ENCODE data around the gene ADD3. TPM values are rescaled to one million over a fixed set of nuclear protein-coding genes. Genes with fewer than 3 reads are reported as not detected.
"Not testable (repeated sequence)": the region's sequence is repeated elsewhere in the genome, so short reads cannot be mapped to it uniquely, and the experiment has no call there.

The ADD3 gene
- total RNA-seq, 1 donor from 2014 or later: 115 TPM

DNA sequence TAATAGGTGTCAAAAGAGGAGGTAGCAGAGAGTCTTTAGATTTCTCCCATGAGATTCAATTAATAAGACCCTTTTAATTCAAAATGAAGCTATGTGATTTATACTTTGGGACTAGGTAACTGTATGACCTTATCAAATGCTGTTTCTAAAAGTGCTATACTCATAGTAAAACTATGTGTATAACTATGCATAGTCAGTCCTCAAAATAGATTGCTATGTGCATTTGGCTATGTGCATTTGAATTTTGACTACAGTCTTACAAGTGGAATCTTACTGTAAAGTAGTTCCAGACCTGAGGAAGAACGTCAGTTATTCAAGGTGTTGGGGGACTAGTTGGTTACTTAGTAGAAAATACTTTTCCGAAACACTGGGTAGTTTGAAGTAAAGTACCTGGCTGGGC is 36.9 kb downstream of the ADD3 start:
- intact Hi-C loops (cut with DNase I): no loop called here
- no peak for ATAC-seq (ENCODE audit: poor library complexity)
- DNase-seq: no peak

DNA sequence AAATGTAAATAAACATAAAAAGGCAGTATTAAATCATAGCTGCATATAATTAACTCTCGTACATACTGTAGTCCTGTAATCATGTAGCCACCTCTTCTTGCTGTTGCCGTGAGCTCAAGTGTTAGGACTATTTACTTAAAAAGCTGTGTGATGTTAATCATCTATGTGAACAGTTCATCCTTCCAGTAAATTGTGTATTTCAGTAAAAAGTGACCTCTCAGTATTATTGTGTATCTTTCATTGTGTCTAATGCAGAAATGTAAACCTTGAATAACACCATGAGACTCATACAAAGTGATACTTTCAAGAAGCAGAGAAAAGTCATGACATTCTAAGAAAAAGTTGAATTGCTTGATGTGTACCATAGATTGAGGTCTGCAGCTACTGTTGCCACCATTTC is 38.0 kb downstream of the ADD3 start:
- no peak for ATAC-seq (ENCODE audit: poor library complexity)
- intact Hi-C loops (cut with DNase I): no loop called here
- no peak for DNase-seq

DNA sequence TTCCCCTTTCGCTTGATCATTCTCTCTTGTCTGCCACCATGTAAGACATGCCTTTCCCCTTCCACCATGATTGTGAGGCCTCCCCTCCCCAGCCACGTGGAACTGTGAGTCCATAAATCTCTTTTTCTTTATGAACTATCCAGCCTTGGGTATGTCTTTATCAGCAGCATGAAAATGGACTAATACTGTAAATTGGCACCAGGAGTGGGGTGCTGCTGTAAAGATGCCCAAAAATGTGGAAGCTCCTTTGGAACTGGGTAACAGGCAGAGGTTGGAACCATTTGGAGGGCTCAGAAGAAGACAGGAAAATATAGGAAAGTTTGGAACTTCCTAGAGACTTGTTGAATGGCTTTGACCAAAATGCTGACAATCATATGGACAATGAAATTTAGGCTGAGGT is 40.4 kb downstream of the ADD3 start:
- ATAC-seq (ENCODE audit: poor library complexity): not testable (repeated sequence)

DNA sequence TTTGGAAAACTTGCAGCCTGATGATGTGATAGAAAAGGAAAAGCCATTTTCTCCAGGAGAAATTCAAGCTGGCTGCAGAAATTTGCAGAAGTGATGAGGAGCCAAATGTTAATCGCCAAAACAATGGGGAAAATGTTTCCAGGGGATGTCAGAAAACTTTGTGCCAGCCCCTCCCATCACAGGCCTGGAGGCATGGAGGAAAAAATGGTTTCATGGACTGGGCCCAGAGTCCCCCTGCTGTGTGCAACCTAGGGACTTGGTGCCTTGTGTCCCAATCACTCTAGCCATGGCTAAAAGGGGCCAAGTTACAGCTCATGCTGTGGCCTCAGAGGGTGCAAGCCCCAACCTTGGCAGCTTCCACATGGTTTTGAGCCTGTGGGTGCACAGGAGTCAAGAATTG is 41.0 kb downstream of the ADD3 start:
- intact Hi-C loops (cut with DNase I): no loop called here
- ATAC-seq (ENCODE audit: poor library complexity) (no peak), DNase-seq (no peak)

More for the DNA sequence above, 40.4 kb downstream of the ADD3 start:
- intact Hi-C loops (cut with DNase I); DNase-seq: not testable (repeated sequence)

DNA sequence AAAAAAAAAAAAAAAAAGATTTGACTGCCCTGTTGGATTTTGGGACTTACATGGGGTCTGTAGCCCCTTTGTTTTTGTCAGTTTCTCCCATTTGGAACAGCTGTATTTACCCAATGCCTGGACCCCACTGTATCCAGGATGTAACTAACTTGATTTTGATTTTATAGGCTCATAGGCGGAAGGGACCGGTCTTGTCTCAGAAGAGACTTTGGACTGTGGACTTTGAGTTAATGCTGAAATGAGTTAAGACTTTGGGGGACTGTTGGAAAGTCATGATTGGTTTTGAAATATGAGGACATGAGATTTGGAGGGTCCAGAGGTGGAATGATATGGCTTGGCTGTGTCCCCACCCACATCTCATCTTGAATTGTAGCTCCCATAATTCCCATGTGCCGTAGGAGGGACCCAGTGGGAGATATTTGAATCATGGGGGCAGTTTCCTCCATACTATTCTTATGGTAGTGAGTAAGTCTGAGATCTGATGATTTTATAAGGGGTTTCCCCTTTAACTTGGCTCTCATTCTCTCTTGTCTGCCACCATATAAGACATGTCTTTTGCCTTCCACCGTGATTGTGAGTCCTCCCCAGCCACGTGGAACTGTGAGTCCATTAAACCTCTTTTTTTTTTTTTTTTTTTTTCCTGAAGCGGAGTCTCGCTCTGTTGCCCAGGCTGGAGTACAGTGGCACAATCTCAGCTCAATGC is 42.3 kb downstream of the ADD3 start:
- DNase-seq; ATAC-seq (ENCODE audit: poor library complexity); intact Hi-C loops (cut with DNase I): not testable (repeated sequence)

DNA sequence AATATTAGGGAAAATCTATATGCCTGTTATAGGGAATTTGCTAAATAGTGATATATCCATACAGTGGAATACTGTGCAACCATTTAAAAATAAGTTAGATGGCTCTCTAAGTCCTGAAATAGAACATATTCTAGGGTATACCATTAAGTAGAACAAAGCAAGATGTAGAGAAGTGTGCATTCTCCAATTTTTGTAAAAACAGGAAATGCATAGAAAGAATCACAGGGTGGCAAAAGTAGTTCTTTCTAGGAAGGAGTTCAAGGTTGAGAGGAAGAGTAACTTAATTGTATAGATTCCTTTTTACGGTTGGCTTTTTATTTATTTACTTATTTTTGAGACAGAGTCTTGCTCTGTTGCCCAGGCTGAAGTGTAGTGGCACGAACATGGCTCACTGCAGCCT is 43.7 kb downstream of the ADD3 start:
- DNase-seq: no peak
- ATAC-seq (ENCODE audit: poor library complexity): no peak
- intact Hi-C loops (cut with DNase I): no loop called here

DNA sequence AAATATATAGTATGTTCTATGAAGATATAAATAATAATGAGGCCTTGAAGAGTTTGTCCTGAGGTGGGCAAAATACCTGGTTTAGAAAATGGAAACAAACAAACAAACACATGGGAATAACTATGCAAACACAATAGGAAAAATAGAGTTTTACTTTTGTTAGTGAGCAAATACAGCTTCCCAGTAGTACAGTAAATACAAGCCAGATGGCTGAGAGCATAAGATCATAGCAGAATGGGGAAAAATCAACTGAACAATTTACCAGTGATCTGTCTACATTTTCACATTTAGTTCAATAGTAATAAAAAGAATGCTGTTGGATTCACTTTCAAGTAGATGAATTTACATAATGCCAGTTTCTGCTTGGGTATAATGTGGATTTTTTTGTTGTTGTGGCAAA is 45.1 kb downstream of the ADD3 start:
- no peak for DNase-seq
- intact Hi-C loops (cut with DNase I): no loop called here
- no peak for ATAC-seq (ENCODE audit: poor library complexity)

DNA sequence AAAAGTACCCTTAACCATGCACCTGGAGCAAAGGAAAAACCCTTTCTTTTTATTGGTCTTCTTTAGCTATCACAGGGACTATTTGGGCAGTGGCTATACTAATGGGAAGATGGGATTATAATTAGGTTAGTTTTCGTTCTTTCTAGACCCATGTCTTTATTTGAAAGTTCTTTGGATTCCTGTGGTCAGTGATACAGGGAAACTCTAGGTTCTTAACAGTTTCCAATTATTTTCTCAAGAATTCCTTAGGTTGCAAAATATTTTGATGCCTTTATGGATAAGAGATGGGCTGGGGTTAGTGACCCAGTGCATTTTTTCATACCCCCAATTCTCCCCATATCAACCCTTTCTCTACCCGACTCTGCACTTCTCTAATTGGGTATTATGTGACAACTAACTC is 49.0 kb downstream of the ADD3 start:
- DNase-seq (no peak), ATAC-seq (ENCODE audit: poor library complexity) (no peak)
- intact Hi-C loops (cut with DNase I): no loop called here

DNA sequence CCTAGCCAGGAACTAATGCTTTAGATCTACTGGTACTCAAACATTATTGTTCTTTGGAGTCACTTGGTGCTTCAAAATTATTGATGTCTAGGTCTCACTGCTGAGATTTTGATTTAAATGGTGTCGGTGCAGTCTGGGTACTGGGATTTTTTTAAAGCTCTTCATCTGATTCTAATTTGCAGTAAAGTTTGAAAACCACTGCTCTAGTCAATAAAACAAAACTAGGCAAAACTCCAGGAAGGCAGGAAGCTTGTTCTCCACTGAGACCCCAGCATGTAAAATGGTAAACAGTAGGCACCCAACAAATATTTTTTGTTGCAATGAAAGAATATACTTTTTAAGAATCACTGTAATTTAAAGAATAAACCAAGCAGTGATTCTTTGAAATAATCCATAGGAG is 49.7 kb downstream of the ADD3 start:
- DNase-seq (no peak), ATAC-seq (ENCODE audit: poor library complexity) (no peak)
- intact Hi-C loops (cut with DNase I): no loop called here

DNA sequence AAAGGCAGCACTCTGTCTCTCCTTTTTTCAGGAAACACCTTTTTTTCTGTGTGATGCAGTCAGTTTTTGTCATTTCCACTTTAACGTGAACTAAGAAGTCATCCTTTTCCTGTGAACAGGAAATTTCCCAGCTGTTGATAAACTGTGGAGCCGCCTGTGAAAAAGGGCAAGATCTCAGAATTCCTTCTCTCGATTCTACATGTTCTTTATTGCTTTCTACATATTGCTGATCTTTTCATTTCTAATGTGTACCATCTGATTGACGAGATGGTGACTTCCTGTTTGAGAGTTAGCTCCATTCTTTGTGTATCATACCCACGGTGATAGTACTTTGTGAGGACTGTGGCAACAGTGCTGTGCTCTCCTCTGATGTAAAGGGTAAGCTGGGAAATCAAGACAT is 50.4 kb downstream of the ADD3 start:
- DNase-seq: no peak
- no peak for ATAC-seq (ENCODE audit: poor library complexity)
- intact Hi-C loops (cut with DNase I): no loop called here

DNA sequence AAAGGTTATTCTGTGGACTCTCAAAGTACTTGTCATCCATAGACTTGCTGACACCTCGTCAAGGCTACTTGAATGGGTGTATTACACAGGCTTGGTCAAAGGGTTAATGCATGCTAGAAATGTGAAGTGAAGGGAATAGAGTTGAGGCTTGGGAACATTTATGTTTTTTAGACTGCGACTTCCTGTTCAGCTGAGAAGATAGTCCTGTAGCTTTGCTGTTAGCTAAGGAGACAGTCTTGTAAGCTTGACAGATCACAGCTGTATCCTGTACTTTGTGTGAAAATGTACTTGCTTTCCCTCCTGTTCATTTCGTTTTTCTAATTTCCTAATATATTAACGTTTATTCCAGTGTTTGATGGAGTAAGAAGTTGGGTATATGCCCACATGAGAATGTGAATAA is 52.1 kb downstream of the ADD3 start:
- no peak for DNase-seq
- intact Hi-C loops (cut with DNase I): loop anchor here (10.0 kb wide), 1 partner anchor 45 kb away; no protein-coding TSS in a partner anchor
- peak; percentile 59 for ATAC-seq (ENCODE audit: poor library complexity)

DNA sequence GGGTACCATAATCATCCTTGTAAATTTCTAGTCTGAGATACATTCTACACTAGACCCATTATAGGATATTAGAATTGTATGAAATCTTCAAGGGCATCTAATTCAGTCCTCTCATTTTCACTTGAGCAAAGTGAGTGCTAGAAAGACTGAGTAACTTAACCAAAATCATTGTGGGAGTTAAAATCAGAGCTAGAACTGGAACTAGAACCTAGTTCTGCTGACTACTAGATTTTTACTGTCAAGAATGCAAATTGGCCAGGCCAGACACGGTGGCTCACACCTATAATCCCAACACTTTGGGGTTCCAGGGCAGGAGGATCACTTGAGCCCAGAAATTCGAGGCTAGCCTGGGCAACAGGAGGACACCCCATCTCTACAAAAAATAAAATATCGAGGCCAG is 53.9 kb downstream of the ADD3 start:
- no peak for ATAC-seq (ENCODE audit: poor library complexity)
- no peak for DNase-seq
- intact Hi-C loops (cut with DNase I): loop anchor here (10.0 kb wide), 1 partner anchor 47 kb away; no protein-coding TSS in a partner anchor

DNA sequence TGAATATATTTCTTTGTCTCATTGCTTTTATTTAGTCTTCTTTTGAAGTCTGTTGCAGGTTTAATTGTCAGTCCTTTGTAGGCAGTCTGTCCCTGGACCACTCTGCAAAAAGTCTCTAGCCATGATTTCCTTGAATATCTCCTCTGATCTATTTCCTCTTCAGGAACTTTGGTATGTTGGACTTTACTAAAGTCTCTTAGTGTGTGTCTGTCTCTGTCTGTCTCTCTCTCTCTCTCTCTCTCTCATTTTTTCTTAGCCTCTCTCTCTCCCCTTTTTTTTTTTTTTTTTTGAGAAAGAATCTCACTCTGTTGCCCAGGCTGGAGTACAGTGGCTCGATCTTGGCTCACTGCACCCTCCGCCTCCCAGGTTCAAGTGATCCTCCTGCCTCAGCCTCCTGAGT is 57.5 kb downstream of the ADD3 start:
- DNase-seq (no peak), ATAC-seq (ENCODE audit: poor library complexity) (no peak)
- intact Hi-C loops (cut with DNase I): loop anchor here (10.0 kb wide), 1 partner anchor 50 kb away; no protein-coding TSS in a partner anchor

DNA sequence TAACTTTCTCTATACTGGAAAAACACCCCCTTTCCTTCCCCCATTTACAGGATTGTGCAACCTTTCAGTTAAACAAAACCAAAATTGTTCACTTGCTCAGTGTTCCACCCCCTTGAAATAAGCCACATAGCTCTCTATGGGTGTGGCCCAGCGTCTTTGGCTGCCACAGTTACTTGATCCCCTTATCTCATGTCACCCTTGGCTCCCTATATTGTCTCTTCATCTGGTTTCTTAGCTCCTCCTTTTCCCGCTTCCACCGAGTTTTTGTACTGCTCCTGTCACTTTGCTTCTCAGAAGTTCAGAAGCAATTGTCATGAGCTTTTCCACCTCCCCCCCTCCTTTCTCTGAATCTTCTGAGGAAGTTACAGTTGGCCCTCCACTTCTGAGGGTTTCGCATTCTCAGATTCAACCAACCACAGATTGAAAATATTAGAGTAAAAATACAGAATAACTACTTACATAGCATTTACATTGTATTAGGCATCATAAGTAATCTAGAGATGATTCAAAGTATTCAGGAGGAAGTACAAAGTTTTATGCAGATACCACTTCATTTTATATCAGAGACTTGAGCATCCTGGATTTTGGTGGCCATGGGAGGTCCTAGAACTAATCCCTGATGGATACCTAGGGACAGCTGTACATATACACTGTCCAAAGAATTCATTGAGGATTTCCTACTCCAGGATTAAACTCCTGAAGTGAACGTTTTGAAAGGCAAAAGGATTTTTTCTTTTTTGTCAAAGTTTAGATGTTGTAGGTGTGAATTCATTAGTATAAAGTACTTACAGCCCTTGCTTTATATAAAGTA is 60.4 kb downstream of the ADD3 start:
- peak; percentile 81 for ATAC-seq (ENCODE audit: poor library complexity)
- peak; percentile 65 for DNase-seq
- intact Hi-C loops (cut with DNase I): loop anchor here (10.0 kb wide), 1 partner anchor 53 kb away; no protein-coding TSS in a partner anchor

DNA sequence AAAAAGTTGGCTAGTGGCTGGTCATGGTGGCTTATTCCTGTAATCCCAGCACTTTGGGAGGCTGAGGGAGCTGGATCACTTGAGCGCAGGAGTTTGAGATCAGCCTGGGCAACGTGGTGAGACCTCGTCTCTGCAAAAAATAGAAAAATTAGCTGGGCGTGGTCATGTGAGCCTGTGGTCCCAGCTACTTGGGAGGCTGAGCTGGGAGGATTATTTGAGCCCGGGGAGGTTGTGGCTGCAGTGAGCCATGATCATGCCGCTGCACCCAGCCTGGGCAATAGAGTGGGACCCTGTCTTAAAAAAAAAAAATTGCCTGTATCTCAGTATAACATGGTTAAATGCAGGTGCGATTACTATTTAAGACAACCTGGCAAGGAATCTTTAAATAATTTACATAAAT is 61.0 kb downstream of the ADD3 start:
- no peak for DNase-seq
- intact Hi-C loops (cut with DNase I): loop anchor here (10.0 kb wide), 1 partner anchor 54 kb away; no protein-coding TSS in a partner anchor
- peak; percentile 4 for ATAC-seq (ENCODE audit: poor library complexity)

DNA sequence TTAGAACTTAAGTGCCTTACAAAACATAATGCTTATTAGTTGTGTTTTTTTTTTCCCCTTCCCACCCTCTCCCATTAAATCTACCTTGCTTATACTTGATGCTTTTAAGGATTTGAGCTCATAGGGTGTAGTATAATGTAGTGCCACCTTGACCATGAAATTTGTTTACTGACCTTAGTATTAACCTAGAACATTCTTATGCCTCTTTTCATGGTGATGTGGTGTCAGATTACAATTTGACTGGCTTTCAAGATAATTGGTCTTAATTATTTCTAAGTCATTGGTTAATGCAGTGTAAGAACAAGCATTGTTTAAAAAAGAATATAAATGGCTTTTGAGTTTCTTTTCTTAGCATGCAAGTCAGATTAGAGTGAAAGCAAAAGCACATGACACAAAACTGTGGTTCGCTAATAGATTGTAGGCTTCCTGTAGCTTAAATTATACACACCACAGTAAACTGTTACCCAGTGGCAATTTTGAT is 61.8 kb downstream of the ADD3 start:
- ATAC-seq (ENCODE audit: poor library complexity) (peak; percentile 23), DNase-seq (no peak)
- intact Hi-C loops (cut with DNase I): loop anchor here (10.0 kb wide), 1 partner anchor 55 kb away; no protein-coding TSS in a partner anchor

DNA sequence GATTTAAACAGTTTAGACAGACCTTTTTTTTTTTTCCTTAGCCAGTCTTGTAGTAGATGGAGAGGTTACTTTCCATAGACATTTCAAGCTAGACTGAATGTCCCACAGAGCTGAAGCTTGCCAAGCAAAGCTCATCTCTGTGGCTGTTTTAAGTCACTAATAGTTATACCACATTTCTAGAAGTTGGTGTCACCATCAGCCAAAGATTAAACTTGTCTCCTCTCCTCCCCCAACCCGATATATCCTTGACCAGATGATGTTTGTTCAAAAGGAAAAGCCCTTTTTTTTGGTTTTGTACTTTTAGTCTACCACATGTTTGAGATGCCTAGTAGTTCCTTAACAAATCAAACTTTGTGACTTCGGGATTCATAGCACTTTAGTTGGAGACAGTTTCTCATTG is 66.1 kb downstream of the ADD3 start:
- intact Hi-C loops (cut with DNase I): no loop called here
- no peak for ATAC-seq (ENCODE audit: poor library complexity)
- DNase-seq: no peak

DNA sequence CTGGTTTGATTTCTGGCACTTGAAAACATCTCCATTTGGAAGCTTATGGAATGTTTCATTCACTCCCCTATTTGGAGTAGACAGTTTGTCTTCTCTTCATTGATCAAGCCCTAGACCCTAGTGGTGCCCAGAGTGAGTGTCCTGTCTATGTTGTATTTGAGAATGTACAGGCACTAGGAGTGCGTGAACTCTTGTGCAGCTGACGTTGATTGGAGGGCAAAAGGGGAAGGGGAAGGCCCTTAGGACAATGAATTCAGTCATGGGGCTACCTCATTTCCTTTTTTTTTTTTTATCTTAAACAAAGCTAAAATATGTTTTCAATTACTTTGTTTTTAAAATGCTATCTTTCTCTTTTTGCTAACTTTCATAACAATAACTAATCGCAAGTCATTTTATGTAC is 66.5 kb downstream of the ADD3 start:
- DNase-seq: no peak
- no peak for ATAC-seq (ENCODE audit: poor library complexity)
- intact Hi-C loops (cut with DNase I): no loop called here

DNA sequence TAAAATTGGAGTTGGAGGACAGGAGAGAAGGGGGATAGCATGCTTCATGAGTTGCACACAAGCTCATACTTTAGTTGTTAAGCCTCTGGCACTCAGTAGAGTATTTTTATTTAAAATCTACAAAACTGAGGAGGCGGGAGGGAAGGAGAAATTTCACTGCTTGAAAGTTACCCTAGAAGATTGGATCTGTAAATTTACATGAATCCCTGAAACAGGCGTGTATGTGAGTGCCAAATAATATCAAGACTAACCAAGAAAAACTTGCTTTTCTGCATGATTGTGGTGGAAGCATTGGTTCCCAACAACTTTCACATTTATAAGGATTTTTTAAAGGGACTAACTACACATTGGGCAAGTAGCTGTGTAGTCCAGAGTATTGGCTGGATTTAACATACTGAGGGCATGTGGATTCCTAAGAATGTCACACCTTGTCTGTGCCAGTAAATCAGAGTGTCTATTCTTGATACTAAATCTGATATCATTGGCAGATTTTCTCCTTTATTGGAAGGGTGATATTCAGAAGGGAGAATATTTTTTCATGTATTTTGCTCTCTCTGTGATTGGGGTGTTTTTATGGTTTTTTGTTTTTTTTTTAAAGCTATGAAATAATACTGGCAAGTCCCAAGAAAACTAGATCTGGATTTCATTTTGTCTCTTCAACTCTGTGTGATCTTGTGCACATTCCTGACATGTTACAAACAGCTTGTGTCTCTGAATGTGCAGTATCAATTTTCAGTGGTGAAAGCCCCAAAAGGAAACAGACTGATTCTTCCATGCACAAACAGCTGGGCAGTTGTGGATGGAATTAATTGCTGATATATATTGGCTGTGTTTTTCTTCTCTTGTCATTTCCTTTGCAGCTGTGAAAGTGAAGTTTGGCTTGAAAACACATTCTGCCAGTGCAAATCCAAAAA is 67.2 kb downstream of the ADD3 start:
- intact Hi-C loops (cut with DNase I): no loop called here
- ATAC-seq (ENCODE audit: poor library complexity) (peak; percentile 64), DNase-seq (no peak)

Measured in Right ventricle myocardium superior (tissue), 1 donor.